ENCODE data around the gene ZNF185. TPM values are rescaled to one million over a fixed set of nuclear protein-coding genes. Genes with fewer than 3 reads are reported as not detected.

The ZNF185 gene
- total and polyA plus RNA-seq, 2 donors (not counting 3 experiments of a cell fraction or from before 2014, with no cell fraction given) = 18.7 to 31.6 TPM

DNA sequence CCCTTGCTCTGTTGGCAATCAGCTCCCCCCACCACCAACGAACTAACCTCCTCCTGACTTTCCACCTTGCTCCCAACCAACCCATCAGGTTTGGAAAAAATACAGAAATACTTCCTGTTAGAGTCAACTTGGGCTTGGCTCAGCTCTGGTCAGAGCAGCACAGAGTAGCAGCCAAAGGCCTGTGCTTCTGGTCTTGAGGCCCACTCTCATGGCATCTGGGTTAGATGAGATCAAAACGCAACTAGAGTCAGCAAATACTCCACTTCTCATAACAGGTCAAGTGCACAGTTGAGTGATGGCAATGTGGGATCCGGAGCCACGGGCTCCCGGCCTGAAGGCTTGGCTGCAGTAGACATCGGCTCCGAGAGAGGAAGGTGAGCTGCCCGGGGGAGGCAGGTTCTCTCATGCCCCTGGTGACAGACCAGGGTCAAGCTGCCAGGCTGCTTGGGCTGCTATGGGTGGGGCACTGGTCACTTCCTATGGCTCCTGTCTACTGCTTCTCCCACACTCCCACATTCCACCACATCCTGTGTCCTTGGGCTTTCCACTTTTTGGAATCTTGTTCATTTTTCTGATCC, 34.8 kb downstream of the ZNF185 start:
- no peaks in the 10 kb centered on the region for H3K9me1 ChIP-seq (replicated peaks; ENCODE audit: control insufficient read depth, extremely low read depth, insufficient read depth, low read length)
- no peak overlapping the region for H2AFZ ChIP-seq (ENCODE audit: low read depth, low read length)
- H4K20me1 ChIP-seq (replicated peaks; ENCODE audit: control insufficient read depth, extremely low read depth, insufficient read depth, low read length) = no peaks in the 10 kb centered on the region
- H3K27me3 ChIP-seq (ENCODE audit: control insufficient read depth in 2 of 2, insufficient read depth in 2 of 2, low read length in 2 of 2) = no peaks in the 10 kb centered on the region
- DNase-seq (ENCODE audit: low read depth, low spot score) (no peak), FAIRE-seq (no peak)
- no peaks in the 10 kb centered on the region for H3K36me3 ChIP-seq (ENCODE audit: control insufficient read depth in 2 of 2, extremely low read depth in 1 of 2, insufficient read depth in 2 of 2, low read length in 2 of 2)
- no peaks in the 10 kb centered on the region for H3K9me3 ChIP-seq (replicated peaks; ENCODE audit: control insufficient read depth, insufficient read depth, low read length)
- no peak overlapping the region for H3K4me3 ChIP-seq (replicated peaks in 1 of 3; ENCODE audit: insufficient read depth in 1 of 3, low read depth in 1 of 3, low read length in 3 of 3)
- H3K9ac ChIP-seq (replicated peaks; ENCODE audit: extremely low read depth, insufficient read depth, low read length) = no peak overlapping the region
- TF ChIP-seq MYC (IDR thresholded peaks at IDR 0.05; ENCODE audit: low read depth, low read length) = no peak
- TF ChIP-seq EZH2 (IDR thresholded peaks at IDR 0.05; ENCODE audit: borderline replicate concordance, low read depth, low read length, severe bottlenecking) = no peak
- TF ChIP-seq POLR2A (IDR thresholded peaks at IDR 0.05; ENCODE audit: low read depth, low read length) = no peak
- TF ChIP-seq, protein P1, sequence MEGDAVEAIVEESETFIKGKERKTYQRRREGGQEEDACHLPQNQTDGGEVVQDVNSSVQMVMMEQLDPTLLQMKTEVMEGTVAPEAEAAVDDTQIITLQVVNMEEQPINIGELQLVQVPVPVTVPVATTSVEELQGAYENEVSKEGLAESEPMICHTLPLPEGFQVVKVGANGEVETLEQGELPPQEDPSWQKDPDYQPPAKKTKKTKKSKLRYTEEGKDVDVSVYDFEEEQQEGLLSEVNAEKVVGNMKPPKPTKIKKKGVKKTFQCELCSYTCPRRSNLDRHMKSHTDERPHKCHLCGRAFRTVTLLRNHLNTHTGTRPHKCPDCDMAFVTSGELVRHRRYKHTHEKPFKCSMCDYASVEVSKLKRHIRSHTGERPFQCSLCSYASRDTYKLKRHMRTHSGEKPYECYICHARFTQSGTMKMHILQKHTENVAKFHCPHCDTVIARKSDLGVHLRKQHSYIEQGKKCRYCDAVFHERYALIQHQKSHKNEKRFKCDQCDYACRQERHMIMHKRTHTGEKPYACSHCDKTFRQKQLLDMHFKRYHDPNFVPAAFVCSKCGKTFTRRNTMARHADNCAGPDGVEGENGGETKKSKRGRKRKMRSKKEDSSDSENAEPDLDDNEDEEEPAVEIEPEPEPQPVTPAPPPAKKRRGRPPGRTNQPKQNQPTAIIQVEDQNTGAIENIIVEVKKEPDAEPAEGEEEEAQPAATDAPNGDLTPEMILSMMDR (IDR thresholded peaks at IDR 0.05; ENCODE audit: extremely low read depth in 1 of 2, insufficient read depth in 1 of 2, low read depth in 1 of 2, low read length in 2 of 2) = no peak
- no peak for TF ChIP-seq GATA2 (IDR thresholded peaks at IDR 0.05; ENCODE audit: insufficient read depth, insufficient read length, low read depth, low read length)
- no peak for TF ChIP-seq JUN (IDR thresholded peaks at IDR 0.05; ENCODE audit: borderline replicate concordance, insufficient read depth, insufficient read length, low read depth)
- TF ChIP-seq, protein P2, sequence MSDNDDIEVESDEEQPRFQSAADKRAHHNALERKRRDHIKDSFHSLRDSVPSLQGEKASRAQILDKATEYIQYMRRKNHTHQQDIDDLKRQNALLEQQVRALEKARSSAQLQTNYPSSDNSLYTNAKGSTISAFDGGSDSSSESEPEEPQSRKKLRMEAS (IDR thresholded peaks at IDR 0.05; ENCODE audit: insufficient read depth, insufficient read length) = no peak
- no peak for TF ChIP-seq POLR2AphosphoS5 (IDR thresholded peaks at IDR 0.05; ENCODE audit: insufficient read depth, low read depth, low read length)
- TF ChIP-seq FOS (IDR thresholded peaks at IDR 0.05; ENCODE audit: borderline replicate concordance, insufficient read depth, low read length) = no peak
- intact Hi-C loops (cut with micrococcal nuclease) (no loop called here), dilution Hi-C loops (cut with MboI; ENCODE audit: extremely low pct_ligation_motif_present, low sequenced_read_pairs) (no loop called here)
- no peaks in the 10 kb centered on the region for H3K79me2 ChIP-seq (ENCODE audit: control insufficient read depth, insufficient read depth, low read length)
- no peak overlapping the region for H3K27ac ChIP-seq (ENCODE audit: insufficient read depth, low read depth, low read length)
- ChIA-PET POLR2A (no interaction called here), CTCF (interaction anchor here (0.7 kb wide), 1 partner anchor 15 kb away, joined by 3 read pairs; no protein-coding TSS in a partner anchor)
- H3K4me2 ChIP-seq (ENCODE audit: insufficient read depth, low read length) = no peak overlapping the region
- no TSS peak for BruUV-seq (replicated peaks)
- no peaks in the 10 kb centered on the region for H3K4me1 ChIP-seq (ENCODE audit: control insufficient read depth, extremely low read depth, insufficient read depth, low read length)

Data from endothelial cell of umbilical vein (primary cell).